ENCODE results near the gene ELF2. TPM values are rescaled to one million over a fixed set of nuclear protein-coding genes. Genes with fewer than 3 reads are reported as not detected.

ELF2 gene
- total and polyA plus RNA-seq, 2 donors from 2014 or later, result 12.8 to 58.5 TPM

GRCh38 chr4:139050446-139050845 lies 126.6 kb downstream of the ELF2 start:
- H3K9ac ChIP-seq (ENCODE audit: low read length in 3 of 3), result no peak overlapping the region
- intact Hi-C loops (cut with DNase I), result no loop called here
- no peak overlapping the region for H3K27ac ChIP-seq (ENCODE audit: low read depth in 2 of 2, low read length in 2 of 2)
- no peak for TF ChIP-seq CTCF (IDR thresholded peaks at IDR 0.05; ENCODE audit: borderline replicate concordance, extremely low read depth, insufficient read depth)
- DNase-seq (no peak), FAIRE-seq (no peak)
- H3K27me3 ChIP-seq (ENCODE audit: control insufficient read depth, insufficient read depth, low read length), result no peaks in the 10 kb centered on the region
- no peak overlapping the region for H3K4me3 ChIP-seq (ENCODE audit: low read length in 3 of 3)
- no peaks in the 10 kb centered on the region for H3K4me1 ChIP-seq (ENCODE audit: control insufficient read depth in 2 of 3, insufficient read depth in 2 of 3, low read depth in 1 of 3, low read length in 3 of 3)
- H3K9me3 ChIP-seq (ENCODE audit: control insufficient read depth in 2 of 3, insufficient read depth in 1 of 3, low read length in 3 of 3), result no peaks in the 10 kb centered on the region
- H3K36me3 ChIP-seq (ENCODE audit: control insufficient read depth in 2 of 3, insufficient read depth in 3 of 3, low read length in 3 of 3), result peaks cover 2 to 12% (median 11%) of the 10 kb centered on the region in 3 donors

GRCh38 chr4:139048026-139048425 lies 129.0 kb downstream of the ELF2 start:
- FAIRE-seq (no peak), DNase-seq (no peak)
- Histone ChIP-seq H3K9ac (ENCODE audit: low read length in 3 of 3) (no peak overlapping the region), H3K27me3 (ENCODE audit: control insufficient read depth, insufficient read depth, low read length) (no peaks in the 10 kb centered on the region), H3K36me3 (ENCODE audit: control insufficient read depth in 2 of 3, insufficient read depth in 3 of 3, low read length in 3 of 3) (peaks cover 0 to 15% (median 12%) of the 10 kb centered on the region in 3 donors), H3K4me1 (ENCODE audit: control insufficient read depth in 2 of 3, insufficient read depth in 2 of 3, low read depth in 1 of 3, low read length in 3 of 3) (no peaks in the 10 kb centered on the region), H3K4me3 (ENCODE audit: low read length in 3 of 3) (no peak overlapping the region), H3K27ac (ENCODE audit: low read depth in 2 of 2, low read length in 2 of 2) (no peak overlapping the region), H3K9me3 (ENCODE audit: control insufficient read depth in 2 of 3, insufficient read depth in 1 of 3, low read length in 3 of 3) (no peaks in the 10 kb centered on the region)
- intact Hi-C loops (cut with DNase I), result no loop called here
- TF ChIP-seq CTCF (IDR thresholded peaks at IDR 0.05; ENCODE audit: borderline replicate concordance, extremely low read depth, insufficient read depth), result no peak

- Histone ChIP-seq H3K9ac (ENCODE audit: low read length in 3 of 3) (no peak overlapping the region), H3K4me1 (ENCODE audit: control insufficient read depth in 2 of 3, insufficient read depth in 2 of 3, low read depth in 1 of 3, low read length in 3 of 3) (peaks cover 0 to 3% (median 0%) of the 10 kb centered on the region in 3 donors), H3K36me3 (ENCODE audit: control insufficient read depth in 2 of 3, insufficient read depth in 3 of 3, low read length in 3 of 3) (peaks cover 0 to 13% (median 9%) of the 10 kb centered on the region in 3 donors), H3K9me3 (ENCODE audit: control insufficient read depth in 2 of 3, insufficient read depth in 1 of 3, low read length in 3 of 3) (no peaks in the 10 kb centered on the region), H3K4me3 (ENCODE audit: low read length in 3 of 3) (no peak overlapping the region), H3K27me3 (ENCODE audit: control insufficient read depth, insufficient read depth, low read length) (no peaks in the 10 kb centered on the region), H3K27ac (ENCODE audit: low read depth in 2 of 2, low read length in 2 of 2) (no peak overlapping the region)
- FAIRE-seq (no peak), DNase-seq (no peak)
- no peak for TF ChIP-seq CTCF (IDR thresholded peaks at IDR 0.05; ENCODE audit: borderline replicate concordance, extremely low read depth, insufficient read depth)
- intact Hi-C loops (cut with DNase I), result no loop called here
Measured at GRCh38 chr4:139044291-139044690, 132.7 kb downstream of the ELF2 start.

GRCh38 chr4:139042981-139043460 lies 134.0 kb downstream of the ELF2 start:
- Histone ChIP-seq H3K4me1 (ENCODE audit: control insufficient read depth in 2 of 3, insufficient read depth in 2 of 3, low read depth in 1 of 3, low read length in 3 of 3) (peaks cover 0 to 3% (median 0%) of the 10 kb centered on the region in 3 donors), H3K36me3 (ENCODE audit: control insufficient read depth in 2 of 3, insufficient read depth in 3 of 3, low read length in 3 of 3) (peaks cover 0 to 13% (median 9%) of the 10 kb centered on the region in 3 donors), H3K9me3 (ENCODE audit: control insufficient read depth in 2 of 3, insufficient read depth in 1 of 3, low read length in 3 of 3) (no peaks in the 10 kb centered on the region), H3K9ac (ENCODE audit: low read length in 3 of 3) (no peak overlapping the region), H3K4me3 (ENCODE audit: low read length in 3 of 3) (no peak overlapping the region), H3K27me3 (ENCODE audit: control insufficient read depth, insufficient read depth, low read length) (no peaks in the 10 kb centered on the region), H3K27ac (ENCODE audit: low read depth in 2 of 2, low read length in 2 of 2) (no peak overlapping the region)
- TF ChIP-seq CTCF (IDR thresholded peaks at IDR 0.05; ENCODE audit: borderline replicate concordance, extremely low read depth, insufficient read depth), result no peak
- no peak for DNase-seq
- FAIRE-seq, result no peak
- intact Hi-C loops (cut with DNase I), result no loop called here
